Epidermal melanocyte (primary cell): Measurements from ENCODE around the gene DCHS2.

Experiments
- DNase-seq: peaks from one replicate; pipeline ENCODE4 v3.0.0; 2011; ENCODE audit warnings: low spot score; ENCODE audit not compliant: insufficient read length

Gene DCHS2, protein sequence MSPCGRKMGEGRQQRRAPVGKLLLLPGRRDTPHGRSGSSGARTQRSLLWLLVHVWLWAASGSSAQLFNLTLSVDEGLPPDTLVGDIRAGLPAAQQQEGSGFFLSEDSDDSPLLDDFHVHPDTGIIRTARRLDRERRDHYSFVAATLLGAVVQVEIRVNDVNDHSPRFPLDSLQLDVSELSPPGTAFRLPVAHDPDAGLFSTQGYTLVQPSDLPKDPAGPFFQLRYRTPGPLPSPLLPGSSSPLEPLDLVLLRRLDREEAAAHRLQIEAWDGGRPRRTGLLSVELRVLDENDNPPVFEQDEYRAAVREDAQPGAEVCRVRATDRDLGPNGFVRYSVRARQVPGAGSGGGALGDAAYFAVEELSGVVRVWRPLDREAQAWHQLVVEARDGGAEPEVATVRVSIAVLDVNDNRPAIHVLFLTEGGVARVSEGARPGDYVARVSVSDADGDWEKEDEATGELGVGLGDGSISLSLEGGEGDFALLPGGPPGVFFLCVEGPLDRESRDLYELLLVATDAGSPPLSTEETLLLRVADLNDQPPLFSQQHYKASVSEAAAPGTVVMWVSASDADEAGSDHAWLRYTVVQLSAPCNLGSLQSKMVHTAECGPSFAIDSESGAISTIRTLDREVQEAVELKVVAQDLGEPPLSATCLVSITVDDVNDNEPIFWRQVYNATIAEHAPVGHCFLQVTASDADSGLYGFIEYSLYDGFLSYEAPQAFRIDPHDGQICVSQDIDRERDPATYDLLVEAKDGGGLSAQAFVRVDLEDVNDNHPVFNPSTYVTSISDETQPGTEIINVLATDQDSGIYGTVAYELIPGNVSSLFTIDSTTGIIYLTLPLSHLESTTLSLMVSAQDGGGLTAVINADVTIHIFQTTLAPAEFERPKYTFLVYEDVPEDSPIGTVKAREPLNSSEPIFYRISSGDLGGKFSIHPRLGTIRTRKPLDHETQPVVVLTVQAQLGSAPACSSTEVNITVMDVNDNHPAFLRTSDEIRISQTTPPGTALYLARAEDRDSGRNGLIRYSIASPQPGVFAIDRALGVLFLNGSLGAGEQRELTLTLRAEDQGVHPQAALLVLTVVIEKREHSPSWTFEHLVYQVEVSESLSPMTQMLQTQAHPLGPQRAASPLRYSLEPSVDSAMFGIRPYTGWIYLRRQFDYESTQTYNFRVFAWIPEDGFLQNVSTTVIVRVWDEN (N-terminal part only)

GRCh38 chr4:154491341-154492271, at the start of gene DCHS2:
TSS of gene DCHS2 (minus strand) at chr4:154491799. CDS start at chr4:154491355, 444 bp downstream.
- no peak for DNase-seq

- no peak for DNase-seq
Measured at GRCh38 chr4:154534296-154534695, 42.7 kb upstream of the DCHS2 start.

DNA sequence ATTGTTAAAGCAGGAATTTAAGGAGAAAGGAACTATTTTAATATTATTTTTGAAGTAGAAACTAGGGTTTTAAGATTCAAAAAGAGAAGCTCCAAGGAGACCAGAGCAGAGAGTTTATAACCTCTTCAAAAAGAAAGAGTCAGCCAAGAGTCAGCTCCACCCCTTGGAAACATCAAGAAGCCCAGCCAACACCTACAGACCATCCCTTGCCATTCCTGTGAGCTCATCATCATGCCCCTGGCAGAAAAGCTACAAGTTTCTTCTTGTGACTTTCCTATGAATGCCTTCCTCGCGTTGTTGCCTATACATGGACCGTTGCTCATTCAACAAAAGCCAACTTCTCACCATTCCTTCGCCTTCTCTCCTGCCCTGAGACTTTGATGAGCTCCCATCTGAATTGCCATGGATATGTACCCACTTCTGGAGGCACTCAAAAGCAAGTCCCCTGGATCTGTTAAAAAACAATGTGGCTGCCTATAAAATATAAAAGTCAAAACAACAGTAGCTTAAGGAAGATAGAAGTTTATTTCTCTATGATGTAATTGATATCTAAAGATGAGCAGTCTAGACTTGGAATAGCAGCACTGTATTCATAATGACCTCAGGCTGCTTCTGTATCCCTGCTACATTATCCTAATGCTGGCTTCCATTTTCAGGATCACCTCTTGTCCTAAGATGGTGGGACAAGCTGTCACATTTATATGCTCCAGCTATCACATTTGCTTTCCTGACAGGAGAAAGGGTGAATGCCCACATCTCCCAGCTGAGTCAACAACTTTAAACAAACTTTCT, 38.3 kb upstream of the DCHS2 start:
- no peak for DNase-seq

- DNase-seq, result no peak
Measured at GRCh38 chr4:154528869-154529268, 37.3 kb upstream of the DCHS2 start.

DNA sequence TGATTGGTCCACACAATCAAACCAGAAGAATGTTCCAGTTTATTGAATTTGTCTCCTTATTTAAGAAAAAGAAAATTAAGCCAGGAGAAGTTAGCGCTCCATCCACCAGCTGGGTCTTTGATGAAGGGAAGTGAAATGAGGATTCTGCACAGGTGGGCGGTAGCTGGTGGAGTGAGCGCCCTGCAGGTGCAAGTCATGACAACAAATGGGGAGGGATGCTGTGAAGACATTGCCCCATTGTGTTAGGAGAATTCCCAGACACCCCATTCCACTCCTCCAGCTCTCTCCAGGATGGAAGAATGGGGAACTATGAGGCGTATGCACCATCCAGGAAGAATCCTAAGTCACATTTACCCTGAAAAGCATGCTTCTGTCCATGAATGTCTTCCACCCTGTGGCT, 35.7 kb upstream of the DCHS2 start:
- no peak for DNase-seq

DNA sequence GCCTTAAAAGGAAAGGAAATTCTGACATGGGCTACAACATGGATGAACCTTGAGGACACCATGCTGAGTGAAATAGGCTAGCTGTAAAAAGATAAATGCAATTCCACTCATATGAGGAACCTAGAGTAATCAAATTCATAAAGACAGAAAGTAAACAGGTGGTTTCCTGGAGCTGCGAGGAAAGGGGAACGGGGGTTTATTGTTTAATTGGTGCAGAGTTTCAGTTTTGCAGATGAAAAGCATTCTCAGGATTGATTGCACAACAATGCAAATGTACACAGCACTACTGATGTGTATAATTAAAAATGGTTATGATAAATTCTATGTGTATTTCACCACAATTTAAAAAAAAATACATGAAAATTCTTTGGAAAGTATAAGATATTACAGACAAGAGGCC, 34.6 kb upstream of the DCHS2 start:
- no peak for DNase-seq

- DNase-seq, result no peak
Measured at GRCh38 chr4:154521607-154522006, 30.0 kb upstream of the DCHS2 start.

DNA sequence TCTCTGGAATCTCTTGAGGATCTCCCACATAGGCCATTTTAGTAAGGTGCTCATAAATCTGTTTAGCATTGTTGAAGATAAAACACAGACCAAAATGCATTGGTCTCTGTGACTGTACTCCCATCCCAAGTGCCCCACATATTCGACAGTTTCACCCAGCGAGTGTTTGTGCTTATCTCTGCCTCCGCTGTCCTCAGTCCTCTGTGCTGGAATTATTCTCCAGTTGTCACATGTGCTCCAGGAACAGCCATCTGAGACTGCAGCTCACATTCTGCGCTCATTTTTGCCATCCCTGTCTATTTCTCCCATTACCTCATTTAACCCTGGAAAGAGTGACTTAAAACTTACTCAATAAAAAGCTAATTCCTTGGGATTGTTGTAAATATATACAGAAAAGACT, 27.6 kb upstream of the DCHS2 start:
- DNase-seq, result no peak

GRCh38 chr4:154517591-154517990, 26.0 kb upstream of the DCHS2 start:
- no peak for DNase-seq

- no peak for DNase-seq
Measured at GRCh38 chr4:154516318-154517029, 24.9 kb upstream of the DCHS2 start.

GRCh38 chr4:154511981-154512380, 20.4 kb upstream of the DCHS2 start:
- DNase-seq, result no peak

GRCh38 chr4:154511548-154511947, 19.9 kb upstream of the DCHS2 start:
- no peak for DNase-seq

GRCh38 chr4:154507156-154507555, 15.6 kb upstream of the DCHS2 start:
- DNase-seq, result no peak

GRCh38 chr4:154506253-154506652, 14.7 kb upstream of the DCHS2 start:
- DNase-seq, result no peak

DNA sequence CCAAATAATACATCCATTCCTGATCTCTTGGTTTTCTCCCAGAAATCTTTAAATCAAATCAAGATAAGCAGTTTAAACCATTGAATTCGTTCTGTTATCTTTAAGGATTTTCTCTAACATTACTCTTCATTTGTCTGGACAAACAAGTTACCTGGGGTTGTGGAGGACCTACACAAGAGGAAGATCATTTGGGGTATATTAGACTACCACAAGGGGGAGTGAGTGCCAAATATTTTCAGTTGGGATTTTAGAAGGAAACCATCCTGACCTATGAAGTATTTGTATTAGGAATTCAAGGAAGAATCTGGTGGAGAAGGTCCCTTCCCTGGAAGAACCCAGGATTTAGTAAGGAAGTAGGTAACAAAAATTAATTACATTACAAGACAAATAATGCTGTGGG, 12.0 kb upstream of the DCHS2 start:
- no peak for DNase-seq

GRCh38 chr4:154502111-154502510, 10.5 kb upstream of the DCHS2 start:
- no peak for DNase-seq

- DNase-seq, result no peak
Measured at GRCh38 chr4:154497889-154498288, 6.3 kb upstream of the DCHS2 start.

DNA sequence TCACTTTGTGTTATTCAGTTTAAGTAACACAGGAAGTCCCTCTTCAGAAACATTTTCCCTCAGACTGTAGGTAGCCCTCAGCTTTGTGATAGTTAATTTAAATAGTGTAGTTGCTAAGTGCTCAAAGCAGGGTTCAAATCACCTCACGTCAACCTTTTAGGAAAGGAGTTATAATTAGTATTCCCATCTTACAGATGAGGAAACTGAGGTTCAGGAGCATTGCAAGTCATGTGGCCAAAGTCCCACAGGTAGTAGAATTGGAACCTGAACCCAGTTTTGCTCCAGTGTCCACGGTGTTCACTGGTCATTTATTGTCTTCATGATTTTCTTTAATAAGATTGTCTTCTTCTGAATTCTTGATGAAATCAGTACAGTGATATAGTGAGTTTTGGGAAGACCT, 4.3 kb upstream of the DCHS2 start:
- DNase-seq, result no peak

DNA sequence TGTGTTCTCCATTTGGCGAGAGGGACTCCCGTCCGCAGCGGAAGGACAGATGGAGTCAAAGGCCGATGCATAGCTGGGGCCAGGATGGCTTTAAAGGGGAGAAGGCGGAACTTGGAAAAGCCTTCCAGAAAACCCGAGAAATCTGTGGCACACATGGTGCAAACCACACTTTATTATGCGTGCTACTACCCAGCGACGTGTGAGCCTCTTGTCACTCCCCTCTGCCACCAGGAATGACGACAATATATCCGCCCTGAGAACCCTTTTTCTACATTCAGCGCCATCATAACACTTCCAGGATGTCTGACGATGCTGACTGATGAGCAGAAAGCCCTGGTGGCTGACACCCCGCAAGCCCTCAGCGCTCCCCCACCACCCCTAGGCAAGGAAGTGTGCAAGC, 689 bp upstream of the DCHS2 start:
- DNase-seq, result no peak
